IMR-90 (cell line): ENCODE data around the gene AUTS2. TPM values are rescaled to one million over a fixed set of nuclear protein-coding genes. Genes with fewer than 3 reads are reported as not detected.

Experiments
- ATAC-seq: fragments of 200-7000 bp; cut with Tn5 transposase; 2 replicates; pipeline ENCODE4 v1.9.1; 2020; ENCODE audit warnings: low read depth, mild to moderate bottlenecking, moderate library complexity
- BruUV-seq: library from RNA; stranded (reverse); fragments of 400-500 nt; replicated peaks from 2 replicates; lab custom pipeline; 2021; lab: Mats Ljungman, UMichigan
- CTCF ChIA-PET: fragments of 300-600 bp; formaldehyde crosslinking; extraction: SDS; loops from one replicate; lab custom pipeline; 2021; ENCODE audit warnings: antibody characterized with exemption; lab: Yijun Ruan, JAX
- POLR2A ChIA-PET: fragments of 300-600 bp; sonication (Branson Sonifier 250); formaldehyde crosslinking; loops from one replicate; lab custom pipeline; 2022; ENCODE audit warnings: antibody characterized with exemption; ENCODE audit not compliant: unreplicated experiment; lab: Charles Lee
- DNase-seq: peaks from one replicate; pipeline ENCODE4 v3.0.0; 2013
- H2AFZ ChIP-seq: replicated peaks from 2 replicates; pipeline ENCODE3; 2013; ENCODE audit warnings: low read length, mild to moderate bottlenecking; ENCODE audit not compliant: poor library complexity
- H2AK5ac ChIP-seq: 2 replicates; pipeline ENCODE4 v1.6.1; 2013; ENCODE audit warnings: low read depth, low read length, inconsistent platforms
- H2AK9ac ChIP-seq: replicated peaks from 2 replicates; pipeline ENCODE3; 2013; ENCODE audit warnings: mild to moderate bottlenecking, low read depth, low read length, moderate library complexity; ENCODE audit not compliant: poor library complexity
- H2BK120ac ChIP-seq: 2 replicates; pipeline ENCODE4 v1.6.1; 2013; ENCODE audit warnings: low read depth, low read length, inconsistent platforms
- H2BK15ac ChIP-seq: 3 replicates; pipeline ENCODE4 v1.6.1; 2013; ENCODE audit warnings: low read depth, low read length, inconsistent platforms
- H2BK20ac ChIP-seq: 2 replicates; pipeline ENCODE4 v1.6.1; 2013; ENCODE audit warnings: low read depth, mild to moderate bottlenecking, inconsistent platforms, low read length, moderate library complexity
- H2BK5ac ChIP-seq: 2 replicates; pipeline ENCODE4 v1.6.1; 2013; ENCODE audit warnings: mild to moderate bottlenecking, low read depth, low read length, inconsistent platforms; ENCODE audit not compliant: poor library complexity, severe bottlenecking
- H3K14ac ChIP-seq: replicated peaks from 2 replicates; pipeline ENCODE4 v1.6.1; 2013; ENCODE audit warnings: low read depth, low read length, inconsistent platforms
- H3K18ac ChIP-seq: 2 replicates; pipeline ENCODE4 v1.6.1; 2013; ENCODE audit warnings: low read depth, low read length, control low read depth
- H3K23ac ChIP-seq: 2 replicates; pipeline ENCODE4 v1.6.1; 2013; ENCODE audit warnings: low read depth, low read length, inconsistent platforms
- H3K27ac ChIP-seq: 2 replicates; pipeline ENCODE4 v1.5.1; 2013; ENCODE audit warnings: mild to moderate bottlenecking, control low read depth, low read length; ENCODE audit not compliant: insufficient read depth
- H3K27me3 ChIP-seq: 2 replicates; pipeline ENCODE4 v1.6.1; 2013; ENCODE audit warnings: low read length; ENCODE audit not compliant: control insufficient read depth, insufficient read depth
- H3K36me3 ChIP-seq: 2 replicates; pipeline ENCODE4 v1.6.1; 2013; ENCODE audit warnings: low read length, mixed read lengths; ENCODE audit not compliant: control insufficient read depth, insufficient read depth
- H3K4ac ChIP-seq: 2 replicates; pipeline ENCODE4 v1.6.1; 2013; ENCODE audit warnings: low read depth, low read length, inconsistent platforms
- H3K4me1 ChIP-seq: 2 replicates; pipeline ENCODE4 v1.6.1; 2013; ENCODE audit warnings: low read length, mixed read lengths; ENCODE audit not compliant: control insufficient read depth, insufficient read depth
- H3K4me2 ChIP-seq: 2 replicates; pipeline ENCODE4 v1.6.1; 2013; ENCODE audit warnings: low read depth, mild to moderate bottlenecking, control low read depth, low read length, moderate library complexity
- H3K4me3 ChIP-seq: 2 replicates; pipeline ENCODE4 v1.5.1; 2013; ENCODE audit warnings: low read depth, mild to moderate bottlenecking, control low read depth, low read length, moderate library complexity; ENCODE audit not compliant: insufficient read depth
- H3K56ac ChIP-seq: 2 replicates; pipeline ENCODE4 v1.6.1; 2013; ENCODE audit warnings: low read length, inconsistent platforms; ENCODE audit not compliant: insufficient read depth; ENCODE audit errors: extremely low read depth
- H3K79me1 ChIP-seq, 2 experiments: 2 replicates each; pipeline ENCODE4 v1.6.1; 2013; ENCODE audit warnings: low read length in 2 of 2, inconsistent platforms in 1 of 2, low read depth in 1 of 2
- H3K9ac ChIP-seq: 2 replicates; pipeline ENCODE4 v1.6.1; 2013; ENCODE audit warnings: low read depth, low read length, control low read depth
- H3K9me1 ChIP-seq: 2 replicates; pipeline ENCODE4 v1.6.1; 2013; ENCODE audit warnings: low read length, inconsistent platforms; ENCODE audit not compliant: insufficient read depth
- H3K9me3 ChIP-seq: 2 replicates; pipeline ENCODE4 v1.6.1; 2013; ENCODE audit warnings: low read length; ENCODE audit not compliant: control insufficient read depth, insufficient read depth
- H4K20me1 ChIP-seq: 2 replicates; pipeline ENCODE4 v1.6.1; 2013; ENCODE audit warnings: low read length, inconsistent platforms; ENCODE audit not compliant: insufficient read depth
- H4K5ac ChIP-seq: 2 replicates; pipeline ENCODE4 v1.6.1; 2013; ENCODE audit warnings: mild to moderate bottlenecking, low read depth, low read length, control low read depth
- H4K8ac ChIP-seq, 2 experiments: 2 replicates each; pipeline ENCODE4 v1.6.1; 2013; ENCODE audit warnings: low read depth in 2 of 2, low read length in 2 of 2, control low read depth in 1 of 2, inconsistent platforms in 1 of 2
- H4K91ac ChIP-seq: 2 replicates; pipeline ENCODE4 v1.6.1; 2013; ENCODE audit warnings: low read depth, low read length, inconsistent platforms; ENCODE audit not compliant: insufficient read depth
- BHLHE40 ChIP-seq: fragments of 150-350 bp; IDR thresholded peaks from 2 replicates; pipeline ENCODE4 v1.6.1; 2016; ENCODE audit warnings: mild to moderate bottlenecking, low read depth, low read length
- CEBPB ChIP-seq: IDR thresholded peaks from 2 replicates; pipeline ENCODE4 v1.6.1; 2012; ENCODE audit warnings: low read depth, low read length, improper control_type of control experiment
- CHD1 ChIP-seq: IDR thresholded peaks from 2 replicates; pipeline ENCODE4 v1.6.1; 2012; ENCODE audit warnings: low read depth, low read length, improper control_type of control experiment
- CTCF ChIP-seq: conservative IDR thresholded peaks from 2 replicates; pipeline ENCODE4 v1.5.1; 2012; ENCODE audit warnings: mild to moderate bottlenecking, low read depth, low read length, improper control_type of control experiment
- FOS ChIP-seq: fragments of 150-350 bp; IDR thresholded peaks from 2 replicates; pipeline ENCODE4 v1.6.1; 2016; ENCODE audit warnings: low read depth, low read length
- MAFK ChIP-seq: IDR thresholded peaks from 2 replicates; pipeline ENCODE4 v1.6.1; 2012; ENCODE audit warnings: low read depth, low read length, improper control_type of control experiment
- MXI1 ChIP-seq: IDR thresholded peaks from 2 replicates; pipeline ENCODE4 v1.6.1; 2012; ENCODE audit warnings: low read depth, mild to moderate bottlenecking, low read length, moderate library complexity, borderline replicate concordance
- POLR2A ChIP-seq: IDR thresholded peaks from 2 replicates; pipeline ENCODE4 v1.6.1; 2012; ENCODE audit warnings: mild to moderate bottlenecking, low read depth, low read length
- RAD21 ChIP-seq: IDR thresholded peaks from 2 replicates; pipeline ENCODE4 v1.6.1; 2012; ENCODE audit warnings: low read length, improper control_type of control experiment
- SMC3 ChIP-seq: fragments of 150-350 bp; IDR thresholded peaks from 2 replicates; pipeline ENCODE4 v1.6.1; 2016; ENCODE audit warnings: low read depth, mild to moderate bottlenecking, antibody characterized with exemption, low read length, moderate library complexity
- USF2 ChIP-seq: fragments of 150-350 bp; IDR thresholded peaks from 2 replicates; pipeline ENCODE4 v1.6.1; 2017; ENCODE audit warnings: mild to moderate bottlenecking, antibody characterized with exemption, low read length, low read depth
- WGBS, 2 experiments: methylation state at CpG; one replicate each; pipeline versions ENCODE4 v1.1.5 to v1.1.7; 2013; ENCODE audit warnings: missing lambda C conversion rate in 2 of 2; ENCODE audit not compliant: insufficient read length in 1 of 2; ENCODE audit errors: extremely low coverage in 2 of 2; 5-methylcytosine and 5-hydroxymethylcytosine counted together
- dilution Hi-C: fragments of 300-500 bp; cut with HindIII; formaldehyde crosslinking; loops from one replicate; pipeline ENCODE4 v1.14.3; 2018; ENCODE audit warnings: low sequenced_read_pairs; ENCODE audit not compliant: unreplicated experiment
- in situ Hi-C: fragments of 300-500 bp; cut with MboI; formaldehyde crosslinking; loops from 3 replicates; pipeline ENCODE4 v1.14.3; 2019; ENCODE audit warnings: low sequenced_read_pairs, inconsistent platforms, mixed read lengths
- intact Hi-C: fragments of 100-400 bp; cut with micrococcal nuclease; formaldehyde crosslinking; loops from 2 replicates; pipeline ENCODE4 v1.10.0; 2022
- polyA plus RNA-seq, 3 experiments: library from polyadenylated mRNA; depleted of rRNA; stranded (reverse); fragments of >200 nt; gene quantifications; 2 replicates each; pipeline ENCODE4 v1.2.3, GENCODE V29; 2012; ENCODE audit warnings: low replicate concordance in 1 of 3
- total RNA-seq: library from RNA; depleted of rRNA; stranded (reverse); fragments of >200 nt; gene quantifications from 2 replicates; pipeline ENCODE4 v1.2.3, GENCODE V29; 2012

Gene AUTS2
- total and polyA plus RNA-seq, 2 of the 4 experiments (the other 2 are of a cell fraction): 0.90 to 3.0 TPM

- H3K56ac ChIP-seq: no peak overlapping the region
- H3K4me2 ChIP-seq: no peak overlapping the region
- intact Hi-C loops (no loop called here), in situ Hi-C loops (no loop called here), dilution Hi-C loops (no loop called here)
- H4K5ac ChIP-seq: no peak overlapping the region
- H4K20me1 ChIP-seq: no peaks in the 10 kb centered on the region
- ChIA-PET CTCF (no interaction called here), POLR2A (no interaction called here)
- no peak overlapping the region for H3K4me3 ChIP-seq
- no peak overlapping the region for H3K4ac ChIP-seq
- no peak overlapping the region; the same call in 1 of the 2 replicates for H2BK120ac ChIP-seq
- H3K79me1 ChIP-seq: no peaks in the 10 kb centered on the region
- peak overlapping the region; percentile 91 for H2AFZ ChIP-seq
- ATAC-seq (no peak), DNase-seq (no peak)
- H3K27ac ChIP-seq: no peak overlapping the region
- no peak overlapping the region for H2BK5ac ChIP-seq
- H4K8ac ChIP-seq: no peak overlapping the region
- peak overlapping the region; percentile 23; the same call in 1 of the 2 replicates for H2AK5ac ChIP-seq
- H3K9me1 ChIP-seq: peaks cover 14% of the 10 kb centered on the region
- H3K9ac ChIP-seq: no peak overlapping the region
- 0 out of 2 replicates have a peak overlapping the region, but pooled peaks have one; percentile 6 for H2BK20ac ChIP-seq
- 76% methylated on average over 2 of the region's 9 CpGs; no CpG with 5 or more reads in 1 of the 2 experiments for WGBS, 2 experiments
- H2AK9ac ChIP-seq: no peak overlapping the region
- peaks cover 11% of the 10 kb centered on the region for H3K4me1 ChIP-seq
- TF ChIP-seq CTCF (no peak), SMC3 (no peak), POLR2A (no peak), MXI1 (no peak), CEBPB (no peak), MAFK (no peak), FOS (no peak), BHLHE40 (no peak), CHD1 (no peak), RAD21 (no peak), USF2 (no peak)
- H3K36me3 ChIP-seq: no peaks in the 10 kb centered on the region
- H3K14ac ChIP-seq: no peak overlapping the region
- peaks cover 2% of the 10 kb centered on the region; the same call in 1 of the 2 replicates for H3K27me3 ChIP-seq
- H3K23ac ChIP-seq: no peak overlapping the region
- no TSS peak for BruUV-seq
- H3K9me3 ChIP-seq: no peaks in the 10 kb centered on the region
- H4K91ac ChIP-seq: no peak overlapping the region
- H2BK15ac ChIP-seq: no peak overlapping the region
- H3K18ac ChIP-seq: no peak overlapping the region
Measured at GRCh38 chr7:70631718-70632117, 1033.4 kb downstream of the AUTS2 start.
